ENCODE data around the gene TIMM22. TPM values are rescaled to one million over a fixed set of nuclear protein-coding genes. Genes with fewer than 3 reads are reported as not detected.

TIMM22 gene
- total RNA-seq, 3 donors from 2014 or later (not counting 1 experiment from before 2014, with no cell fraction given): 7.8 to 11.3 (median 8.9) TPM

DNA sequence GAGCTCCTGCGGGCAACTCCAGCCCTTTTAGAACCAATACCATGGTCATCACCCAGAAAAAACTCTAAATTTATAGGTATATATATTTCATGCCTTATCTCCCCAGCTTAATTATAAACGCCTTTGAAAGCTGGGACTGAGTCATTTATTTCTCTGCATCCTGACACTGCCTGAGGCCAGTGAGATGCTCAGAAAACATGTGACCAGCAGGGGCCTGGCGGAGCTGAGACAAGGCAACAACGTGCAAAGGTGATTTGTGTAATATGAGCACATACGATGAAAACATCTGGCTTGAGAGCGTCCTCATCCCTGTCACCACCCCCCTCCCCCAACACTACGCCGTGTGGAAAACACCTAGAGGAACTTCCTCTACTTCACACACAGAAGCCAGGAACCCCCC lies 40.0 kb upstream of the TIMM22 start:
- H3K4me3 ChIP-seq (ENCODE audit: low read length): no peak overlapping the region
- H3K4me1 ChIP-seq (ENCODE audit: control insufficient read depth, insufficient read depth, low read length): peaks cover 2% of the 10 kb centered on the region
- H3K27me3 ChIP-seq (ENCODE audit: control insufficient read depth, insufficient read depth, low read length): peaks cover under 1% of the 10 kb centered on the region
- Mint-ChIP-seq H3K27me3 (ENCODE audit: low read depth in 2 of 2) (peaks cover 8 to 13% of the 10 kb centered on the region in 2 donors), H3K27ac (no peak overlapping the region), H3K4me1 (no peaks in the 10 kb centered on the region), H3K36me3 (no peaks in the 10 kb centered on the region), H3K4me3 (no peak overlapping the region), H3K9me3 (no peaks in the 10 kb centered on the region)
- no peak overlapping the region for H3K27ac ChIP-seq (ENCODE audit: low read length)
- no peak for DNase-seq
- ATAC-seq: no peak
- intact Hi-C loops (cut with micrococcal nuclease): no loop called here
- TF ChIP-seq, protein P1, sequence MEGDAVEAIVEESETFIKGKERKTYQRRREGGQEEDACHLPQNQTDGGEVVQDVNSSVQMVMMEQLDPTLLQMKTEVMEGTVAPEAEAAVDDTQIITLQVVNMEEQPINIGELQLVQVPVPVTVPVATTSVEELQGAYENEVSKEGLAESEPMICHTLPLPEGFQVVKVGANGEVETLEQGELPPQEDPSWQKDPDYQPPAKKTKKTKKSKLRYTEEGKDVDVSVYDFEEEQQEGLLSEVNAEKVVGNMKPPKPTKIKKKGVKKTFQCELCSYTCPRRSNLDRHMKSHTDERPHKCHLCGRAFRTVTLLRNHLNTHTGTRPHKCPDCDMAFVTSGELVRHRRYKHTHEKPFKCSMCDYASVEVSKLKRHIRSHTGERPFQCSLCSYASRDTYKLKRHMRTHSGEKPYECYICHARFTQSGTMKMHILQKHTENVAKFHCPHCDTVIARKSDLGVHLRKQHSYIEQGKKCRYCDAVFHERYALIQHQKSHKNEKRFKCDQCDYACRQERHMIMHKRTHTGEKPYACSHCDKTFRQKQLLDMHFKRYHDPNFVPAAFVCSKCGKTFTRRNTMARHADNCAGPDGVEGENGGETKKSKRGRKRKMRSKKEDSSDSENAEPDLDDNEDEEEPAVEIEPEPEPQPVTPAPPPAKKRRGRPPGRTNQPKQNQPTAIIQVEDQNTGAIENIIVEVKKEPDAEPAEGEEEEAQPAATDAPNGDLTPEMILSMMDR (IDR thresholded peaks at IDR 0.05): no peak
- no peaks in the 10 kb centered on the region for H3K36me3 ChIP-seq (ENCODE audit: control insufficient read depth, insufficient read depth, low read length)
- H3K9me3 ChIP-seq (ENCODE audit: control insufficient read depth, insufficient read depth, low read length): no peaks in the 10 kb centered on the region
- WGBS (ENCODE audit: insufficient coverage): 69% methylated on average over 7 of the region's 8 CpGs

DNA sequence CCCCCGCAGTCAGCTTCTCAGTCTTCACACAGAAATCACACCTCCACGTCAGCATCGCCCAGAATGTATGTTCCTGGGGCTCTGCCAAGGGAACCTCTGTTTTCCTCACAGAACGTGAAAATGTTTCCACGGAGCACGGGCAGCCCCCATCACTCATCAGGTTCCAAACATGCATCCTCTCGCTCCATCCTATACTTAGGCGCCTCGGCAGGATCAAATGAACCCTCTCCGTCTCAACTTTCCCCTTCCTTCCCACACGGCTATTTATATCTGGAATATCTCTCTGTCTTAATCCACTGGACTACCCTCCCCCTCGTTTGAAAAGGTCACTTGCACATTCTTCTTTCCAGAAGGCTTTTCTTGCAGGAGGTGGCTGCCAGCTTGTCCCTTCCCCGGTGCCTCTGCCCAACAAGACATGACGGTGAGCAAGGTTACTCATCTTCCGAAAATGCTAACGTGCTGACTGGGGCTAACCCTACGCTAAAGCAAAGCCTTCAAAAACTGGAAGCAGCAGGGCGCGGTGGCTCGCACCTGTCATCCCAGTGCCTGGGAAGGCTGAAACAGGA lies 39.0 kb upstream of the TIMM22 start:
- ATAC-seq (no peak), DNase-seq (no peak)
- Histone ChIP-seq H3K4me1 (ENCODE audit: control insufficient read depth, insufficient read depth, low read length) (no peaks in the 10 kb centered on the region), H3K27me3 (ENCODE audit: control insufficient read depth, insufficient read depth, low read length) (no peaks in the 10 kb centered on the region), H3K4me3 (ENCODE audit: low read length) (no peak overlapping the region), H3K27ac (ENCODE audit: low read length) (no peak overlapping the region), H3K36me3 (ENCODE audit: control insufficient read depth, insufficient read depth, low read length) (no peaks in the 10 kb centered on the region), H3K9me3 (ENCODE audit: control insufficient read depth, insufficient read depth, low read length) (no peaks in the 10 kb centered on the region)
- TF ChIP-seq, protein P1 (IDR thresholded peaks at IDR 0.05): no peak
- 81% methylated on average over 20 of the region's 20 CpGs for WGBS (ENCODE audit: insufficient coverage)
- Mint-ChIP-seq H3K27ac (no peak overlapping the region), H3K4me1 (no peaks in the 10 kb centered on the region), H3K27me3 (ENCODE audit: low read depth in 2 of 2) (peaks cover 11 to 13% of the 10 kb centered on the region in 2 donors), H3K4me3 (no peak overlapping the region), H3K36me3 (no peaks in the 10 kb centered on the region), H3K9me3 (no peaks in the 10 kb centered on the region)
- intact Hi-C loops (cut with micrococcal nuclease): no loop called here

- TF ChIP-seq, protein P1 (IDR thresholded peaks at IDR 0.05): no peak
- DNase-seq (no peak), ATAC-seq (no peak)
- Histone ChIP-seq H3K9me3 (ENCODE audit: control insufficient read depth, insufficient read depth, low read length) (no peaks in the 10 kb centered on the region), H3K4me3 (ENCODE audit: low read length) (no peak overlapping the region), H3K27me3 (ENCODE audit: control insufficient read depth, insufficient read depth, low read length) (no peaks in the 10 kb centered on the region), H3K27ac (ENCODE audit: low read length) (no peak overlapping the region), H3K36me3 (ENCODE audit: control insufficient read depth, insufficient read depth, low read length) (no peaks in the 10 kb centered on the region), H3K4me1 (ENCODE audit: control insufficient read depth, insufficient read depth, low read length) (no peaks in the 10 kb centered on the region)
- H3K4me3 Mint-ChIP-seq: no peak overlapping the region
- intact Hi-C loops (cut with micrococcal nuclease): no loop called here
- WGBS (ENCODE audit: insufficient coverage): 89% methylated on average over 29 of the region's 31 CpGs
- no peaks in the 10 kb centered on the region for H3K36me3 Mint-ChIP-seq
- no peak overlapping the region for H3K27ac Mint-ChIP-seq
- no peaks in the 10 kb centered on the region for H3K9me3 Mint-ChIP-seq
- H3K27me3 Mint-ChIP-seq (ENCODE audit: low read depth in 2 of 2): peaks cover 11 to 13% of the 10 kb centered on the region in 2 donors
- H3K4me1 Mint-ChIP-seq: no peaks in the 10 kb centered on the region
These were observed 38.0 kb upstream of the TIMM22 start for GRCh38 chr17:958712-959451.

Data from natural killer cell (primary cell).